Liver (tissue), 8 donors: ENCODE measurements around the gene SORL1-AS1.

ENCODE experiments used
- DNase-seq: peaks from one replicate; pipeline ENCODE4 v3.0.0-alpha.2; 2017; ENCODE audit warnings: low spot score
- H3K27ac ChIP-seq, 2 donors: one replicate each; pipeline ENCODE4 v1.7.0; 2013; ENCODE audit warnings: inconsistent platforms in 2 of 2, low read length in 2 of 2, control low read depth in 1 of 2, low read depth in 1 of 2, mild to moderate bottlenecking in 1 of 2
- H3K27me3 ChIP-seq, 4 donors: one replicate each; pipeline versions ENCODE4 v1.6.1 to v1.7.0; 2013; ENCODE audit warnings: low read length in 3 of 4, inconsistent platforms in 1 of 4, mild to moderate bottlenecking in 1 of 4, moderate library complexity in 1 of 4; ENCODE audit not compliant: control insufficient read depth in 4 of 4, insufficient read depth in 4 of 4
- H3K36me3 ChIP-seq, 4 donors: one replicate each; pipeline versions ENCODE4 v1.6.1 to v1.7.0; 2013; ENCODE audit warnings: low read length in 3 of 4, mild to moderate bottlenecking in 3 of 4, low read depth in 1 of 4, moderate library complexity in 1 of 4; ENCODE audit not compliant: control insufficient read depth in 4 of 4, insufficient read depth in 3 of 4
- H3K4me1 ChIP-seq, 4 donors: one replicate each; pipeline versions ENCODE4 v1.6.1 to v1.7.0; 2013; ENCODE audit warnings: low read length in 3 of 4, mild to moderate bottlenecking in 3 of 4, moderate library complexity in 1 of 4; ENCODE audit not compliant: control insufficient read depth in 4 of 4, insufficient read depth in 4 of 4
- H3K4me3 ChIP-seq, 3 donors: one replicate each; pipeline versions ENCODE4 v1.6.1 to v1.7.0; 2013; ENCODE audit warnings: low read length in 3 of 3, control low read depth in 1 of 3, low read depth in 1 of 3, mild to moderate bottlenecking in 1 of 3
- H3K9ac ChIP-seq, 2 donors: one replicate each; pipeline ENCODE4 v1.7.0; 2013; ENCODE audit warnings: low read length in 2 of 2, mild to moderate bottlenecking in 2 of 2, moderate library complexity in 2 of 2, control low read depth in 1 of 2, low read depth in 1 of 2
- H3K9me3 ChIP-seq, 4 donors: one replicate each; pipeline versions ENCODE4 v1.6.1 to v1.7.0; 2013; ENCODE audit warnings: low read length in 3 of 4; ENCODE audit not compliant: control insufficient read depth in 4 of 4
- ATF3 ChIP-seq: IDR thresholded peaks from 2 replicates; pipeline ENCODE4 v1.6.1; 2016; ENCODE audit warnings: antibody characterized with exemption
- CTCF ChIP-seq: fragments of 150-350 bp; IDR thresholded peaks from 2 replicates; pipeline ENCODE4 v1.5.1; 2017; ENCODE audit warnings: improper control_type of control experiment, low read depth, low read length; ENCODE audit not compliant: missing input control
- EGR1 ChIP-seq, 2 donors: IDR thresholded peaks; 2 replicates each; pipeline ENCODE4 v1.6.1; 2016 to 2018; ENCODE audit warnings: antibody characterized with exemption in 2 of 2, low read depth in 2 of 2
- FOXA1 ChIP-seq: IDR thresholded peaks from 2 replicates; pipeline ENCODE4 v1.6.1; 2016; ENCODE audit warnings: antibody characterized with exemption
- FOXA2 ChIP-seq: IDR thresholded peaks from 2 replicates; pipeline ENCODE4 v1.6.1; 2016; ENCODE audit warnings: antibody characterized with exemption
- GABPA ChIP-seq, 2 donors: IDR thresholded peaks in 1 of 2; conservative IDR thresholded peaks in 1 of 2; 2 replicates each; pipeline ENCODE4 v1.6.1; 2016; ENCODE audit warnings: antibody characterized with exemption in 2 of 2, mild to moderate bottlenecking in 1 of 2, moderate library complexity in 1 of 2
- HNF4A ChIP-seq, 2 donors: conservative IDR thresholded peaks; 2 replicates each; pipeline ENCODE4 v1.6.1; 2016; ENCODE audit warnings: antibody characterized with exemption in 2 of 2, mild to moderate bottlenecking in 2 of 2
- HNF4G ChIP-seq: IDR thresholded peaks from 2 replicates; pipeline ENCODE4 v1.6.1; 2016; ENCODE audit warnings: antibody characterized with exemption
- JUND ChIP-seq, 2 donors: IDR thresholded peaks; 2 replicates each; pipeline ENCODE4 v1.6.1; 2016; ENCODE audit warnings: antibody characterized with exemption in 2 of 2
- MAX ChIP-seq: IDR thresholded peaks from 2 replicates; pipeline ENCODE4 v1.6.1; 2016; ENCODE audit warnings: antibody characterized with exemption
- NR2F2 ChIP-seq: IDR thresholded peaks from 2 replicates; pipeline ENCODE4 v1.6.1; 2016; ENCODE audit warnings: antibody characterized with exemption
- RAD21 ChIP-seq, 2 donors: IDR thresholded peaks; 2 replicates each; pipeline ENCODE4 v1.6.1; 2016; ENCODE audit warnings: antibody characterized with exemption in 2 of 2, mild to moderate bottlenecking in 2 of 2
- REST ChIP-seq: IDR thresholded peaks from 2 replicates; pipeline ENCODE4 v1.6.1; 2016; ENCODE audit warnings: antibody characterized with exemption, mild to moderate bottlenecking
- RXRA ChIP-seq, 2 donors: IDR thresholded peaks; 2 replicates each; pipeline ENCODE4 v1.6.1; 2017 to 2018; ENCODE audit warnings: antibody characterized with exemption in 2 of 2, mild to moderate bottlenecking in 1 of 2
- SP1 ChIP-seq: IDR thresholded peaks from 2 replicates; pipeline ENCODE4 v1.6.1; 2018; ENCODE audit warnings: antibody characterized with exemption, mild to moderate bottlenecking
- TAF1 ChIP-seq: conservative IDR thresholded peaks from 2 replicates; pipeline ENCODE4 v1.6.1; 2016; ENCODE audit warnings: antibody characterized with exemption, mild to moderate bottlenecking
- YY1 ChIP-seq: IDR thresholded peaks from 2 replicates; pipeline ENCODE4 v1.6.1; 2016; ENCODE audit warnings: antibody characterized with exemption, mild to moderate bottlenecking
- ZBTB33 ChIP-seq: IDR thresholded peaks from 2 replicates; pipeline ENCODE4 v1.6.1; 2016; ENCODE audit warnings: antibody characterized with exemption
- WGBS: extraction: QIAGEN DNeasy Blood & Tissue Kit; methylation state at CpG from one replicate; pipeline ENCODE4 v1.1.7; 2013; 5-methylcytosine and 5-hydroxymethylcytosine counted together
- donor health status: healthy.
- donor health status: healthy.
- donor health status: healthy.
- donor health status: healthy.
- donor health status: healthy.

The SORL1-AS1 gene

GRCh38 chr11:121459413-121460017, 6.7 kb upstream of the SORL1-AS1 start:
- Histone ChIP-seq H3K9me3 (no peaks in the 10 kb centered on the region), H3K27me3 (no peaks in the 10 kb centered on the region), H3K27ac (peak overlapping the region; percentile 88 to 95), H3K4me3 (no peak overlapping the region), H3K9ac (peak overlapping the region; percentile 32 to 64), H3K4me1 (peaks cover 16 to 70% (median 28%) of the 10 kb centered on the region in 4 donors), H3K36me3 (no peaks in the 10 kb centered on the region)
- WGBS, result 36% methylated on average over 7 of the region's 7 CpGs
- peak; percentile 48 for DNase-seq
- TF ChIP-seq CTCF (no peak), RAD21 (IDR thresholded peaks at IDR 0.05) (peak; percentile 9 to 36), FOXA1 (peak; percentile 83), YY1 (peak; percentile 69), SP1 (peak; percentile 68), NR2F2 (no peak), HNF4G (no peak), TAF1 (peak; percentile 30), FOXA2 (peak; percentile 82), ATF3 (no peak), REST (peak; percentile 62), HNF4A (conservative IDR thresholded peaks at IDR 0.05) (peak; percentile 80 to 94), EGR1 (IDR thresholded peaks at IDR 0.05; ENCODE audit: low read depth in 2 of 2) (no peak), RXRA (IDR thresholded peaks at IDR 0.05) (peak; percentile 80 to 95), MAX (peak; percentile 79), GABPA (IDR thresholded peaks at IDR 0.05 in 1 of 2, conservative IDR thresholded peaks at IDR 0.05 in 1 of 2) (no peak), ZBTB33 (peak; percentile 50), JUND (IDR thresholded peaks at IDR 0.05) (peak; percentile 35 to 68)
